Testis (tissue), 2 donors: Measurements from ENCODE around the gene TAC4.

Experiments used
- CTCF ChIP-seq, 3 experiments: fragments of 450-650 bp in 2 of 3; fragments of 200-600 bp in 1 of 3; sonication (generic) in 1 of 3; IDR thresholded peaks; one replicate each; pipeline ENCODE4 v1.5.1; 2016 to 2019; ENCODE audit warnings: antibody characterized with exemption in 3 of 3, mild to moderate bottlenecking in 2 of 3, moderate library complexity in 1 of 3
- POLR2A ChIP-seq: fragments of 450-650 bp; IDR thresholded peaks from one replicate; pipeline ENCODE4 v1.6.1; 2017; ENCODE audit warnings: antibody characterized with exemption, mild to moderate bottlenecking, moderate library complexity

DNA sequence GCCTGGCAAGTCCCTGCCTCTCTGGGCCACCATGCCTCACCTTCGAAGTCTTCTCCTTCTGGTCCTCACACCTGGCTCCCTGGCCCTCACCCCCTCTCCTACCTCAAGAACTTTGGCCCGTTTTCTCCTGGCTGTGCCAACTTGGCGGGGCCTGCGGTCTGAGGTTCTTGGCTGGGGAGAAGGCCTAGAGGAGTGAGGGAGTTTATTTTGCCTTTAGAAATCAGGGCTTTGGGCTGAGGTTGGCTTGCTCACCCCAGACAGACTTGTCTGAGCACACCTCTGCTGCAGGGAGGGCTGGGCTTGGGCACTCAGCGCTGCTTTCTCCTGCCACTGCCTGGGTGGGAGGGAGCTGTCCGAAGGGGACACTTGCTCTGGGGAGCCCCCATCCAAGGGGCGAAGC lies 23.3 kb upstream of the TAC4 start:
- no peak for TF ChIP-seq POLR2A
- no peak for TF ChIP-seq CTCF (IDR thresholded peaks at IDR 0.05)
